Glomerular visceral epithelial cell (primary cell): ENCODE data around the gene RFXANK.

Experiments
- DNase-seq: peaks from one replicate; pipeline ENCODE4 v3.0.0-alpha.2; 2016; ENCODE audit errors: extremely low spot score

RFXANK gene

GRCh38 chr19:19232261-19232721, 40.2 kb downstream of the RFXANK start:
- DNase-seq, result no peak

- DNase-seq, result no peak
Observed at GRCh38 chr19:19234220-19234816, 42.3 kb downstream of the RFXANK start.

GRCh38 chr19:19236173-19236572, 44.1 kb downstream of the RFXANK start:
- DNase-seq, result no peak

GRCh38 chr19:19238126-19238894, 46.3 kb downstream of the RFXANK start:
- DNase-seq, result no peak

- no peak for DNase-seq
Observed at GRCh38 chr19:19239675-19240074, 47.6 kb downstream of the RFXANK start.

GRCh38 chr19:19240476-19240875, 48.4 kb downstream of the RFXANK start:
- no peak for DNase-seq

- no peak for DNase-seq
Observed at GRCh38 chr19:19250196-19250801, 58.2 kb downstream of the RFXANK start.
